Ovary (tissue), 9 donors: Measurements from ENCODE around the gene SIK3. TPM values are rescaled to one million over a fixed set of nuclear protein-coding genes. Genes with fewer than 3 reads are reported as not detected.

Source experiments
- DNase-seq, 5 donors: peaks; one replicate each; pipeline ENCODE4 v3.0.0-alpha.2; 2019 to 2020
- H3K27ac ChIP-seq, 2 donors: fragments of 200-600 bp; one replicate each; pipeline versions ENCODE4 v1.5.1 to v1.8.0; 2019 to 2022
- H3K27me3 ChIP-seq: fragments of 200-600 bp; one replicate; pipeline ENCODE4 v1.8.0; 2022
- H3K36me3 ChIP-seq: fragments of 200-600 bp; sonication (generic); one replicate; pipeline ENCODE4 v1.5.1; 2019
- H3K4me1 ChIP-seq: one replicate; pipeline ENCODE4 v1.8.1; 2013; ENCODE audit warnings: mild to moderate bottlenecking, moderate library complexity; ENCODE audit not compliant: insufficient read depth
- H3K4me3 ChIP-seq: fragments of 200-600 bp; sonication (generic); one replicate; pipeline ENCODE4 v1.5.1; 2017
- H3K9me3 ChIP-seq, 2 donors: fragments of 200-600 bp in 1 of 2; sonication (generic) in 1 of 2; one replicate each; pipeline versions ENCODE4 v1.5.1 to v1.8.1; 2013 to 2019; ENCODE audit warnings: mild to moderate bottlenecking in 1 of 2, moderate library complexity in 1 of 2
- CTCF ChIP-seq, 3 donors: fragments of 450-650 bp in 2 of 3; fragments of 200-600 bp in 1 of 3; IDR thresholded peaks; one replicate each; pipeline versions ENCODE4 v1.5.1 to v1.8.0; 2016 to 2022; ENCODE audit warnings: antibody characterized with exemption in 3 of 3, mild to moderate bottlenecking in 1 of 3
- EP300 ChIP-seq: sonication (generic); formaldehyde crosslinking; IDR thresholded peaks from one replicate; pipeline ENCODE4 v1.6.1; 2017; ENCODE audit warnings: antibody characterized with exemption
- POLR2A ChIP-seq: fragments of 450-650 bp; IDR thresholded peaks from one replicate; pipeline ENCODE4 v1.6.1; 2017; ENCODE audit warnings: antibody characterized with exemption, mild to moderate bottlenecking, moderate library complexity
- WGBS, 3 donors: extraction: QIAGEN DNeasy Blood & Tissue Kit in 1 of 3; methylation state at CpG; one replicate each; pipeline versions ENCODE4 v1.1.5 to v1.1.7; 2013 to 2017; 5-methylcytosine and 5-hydroxymethylcytosine counted together
- intact Hi-C, 4 donors: fragments of 100-400 bp; cut with DNase I; formaldehyde crosslinking; loops; one replicate each; pipeline versions ENCODE4 v1.11.0 to v1.15.1; 2022 to 2023
- polyA plus RNA-seq, 2 donors: library from polyadenylated mRNA; stranded (reverse); fragments of 200-250 nt in 1 of 2; fragments of 350-450 nt in 1 of 2; fragmentation: Illumina TruSeq in 1 of 2; extraction: RNeasy Lipid Tissue Mini Kit (QIAGEN cat#74804) in 1 of 2; gene quantifications; one replicate each; pipeline ENCODE4 v1.2.3, GENCODE V29; 2013 to 2014
- total RNA-seq, 7 donors: library from RNA; depleted of rRNA in 2 of 7; stranded (reverse); fragments of >200 nt in 2 of 7; fragmentation: NEBNext Ultra II Directional in 3 of 7; extraction: Animal tissue kit (Norgen Biotek cat#: 25700) in 3 of 7; gene quantifications; one replicate each; pipeline versions ENCODE4 v1.1.0 to v1.2.4, GENCODE V29; 2016 to 2023
- donor health status: DM: no; HTN: no; CAD: no; lungs with moderate emphysema.
- donor health status: DM: no; HTN: no; CAD: no.
- donor health status: Bipolar disorder and iron deficiency.
- donor health status: DM: yes; HTN: yes; CAD: no.
- donor health status: DM: no; HTN: no; CAD: no.
- donor health status: DM: yes; HTN: yes; CAD: no.

SIK3 gene
- total and polyA plus RNA-seq, 9 donors = 18.3 to 134 (median 56.2) TPM

GRCh38 chr11:116840224-116840745 is 257.9 kb downstream of the SIK3 start:
- 18 to 42% (median 30%) methylated on average over 6 of the region's 6 CpGs for WGBS, 3 donors
- Histone ChIP-seq H3K36me3 (no peaks in the 10 kb centered on the region), H3K9me3 (no peaks in the 10 kb centered on the region), H3K4me3 (no peak overlapping the region), H3K27me3 (no peaks in the 10 kb centered on the region), H3K27ac (no peak overlapping the region), H3K4me1 (peaks cover 29% of the 10 kb centered on the region)
- intact Hi-C loops = no loop called here
- peak in 2 of 5 donors; percentile 30 to 41 for DNase-seq
- TF ChIP-seq POLR2A = no peak
- TF ChIP-seq EP300 = no peak
- no peak for TF ChIP-seq CTCF (IDR thresholded peaks at IDR 0.05)

GRCh38 chr11:116838321-116839084 is 259.7 kb downstream of the SIK3 start:
- H3K27ac ChIP-seq = peak overlapping the region in 1 of 2 donors; percentile 80
- intact Hi-C loops = loop anchor here in 3 of 4 donors (5.0 kb wide), 1 partner anchor 46 kb away; the partner anchor contains the start of gene APOA5 (in 3 of the 3)
- TF ChIP-seq CTCF (IDR thresholded peaks at IDR 0.05) (no peak), EP300 (no peak), POLR2A (no peak)
- H3K9me3 ChIP-seq = no peaks in the 10 kb centered on the region
- peaks cover 33% of the 10 kb centered on the region for H3K4me1 ChIP-seq
- no peaks in the 10 kb centered on the region for H3K36me3 ChIP-seq
- no peak for DNase-seq
- 88 to 92% (median 89%) methylated on average over 6 of the region's 6 CpGs for WGBS, 3 donors
- no peak overlapping the region for H3K4me3 ChIP-seq
- H3K27me3 ChIP-seq = no peaks in the 10 kb centered on the region

- intact Hi-C loops = loop anchor here in 3 of 4 donors (5.0 kb wide), 1 partner anchor 45 kb away; the partner anchor contains the start of gene APOA5 (in 3 of the 3)
These were observed 260.8 kb downstream of the SIK3 start, which contains the start of gene APOA1 for GRCh38 chr11:116837231-116838091. APOA1 (minus strand) TSS chr11:116837622; CDS start chr11:116837387, 235 bp downstream.

More at GRCh38 chr11:116837231-116838091, 260.8 kb downstream of the SIK3 start, which contains the start of gene APOA1:
- Histone ChIP-seq H3K27ac (peak within 1 kb of the TSS; percentile 44 to 80), H3K27me3 (no peaks in the 10 kb centered on the region), H3K4me3 (no peak within 1 kb of the TSS), H3K9me3 (no peaks in the 10 kb centered on the region), H3K4me1 (peaks cover 33% of the 10 kb centered on the region), H3K36me3 (no peaks in the 10 kb centered on the region)
- 23 to 36% (median 27%) methylated on average over 19 of the region's 19 CpGs for WGBS, 3 donors
- DNase-seq = peak in 4 of 5 donors; percentile 44 to 57 (median 54)
- TF ChIP-seq POLR2A = no peak
- no peak for TF ChIP-seq EP300
- no peak for TF ChIP-seq CTCF (IDR thresholded peaks at IDR 0.05)
